ENCODE data around the gene CLDN1.

Gene CLDN1

GRCh38 chr3:190306513-190307163 lies 15.6 kb downstream of the CLDN1 start:
- no peaks in the 10 kb centered on the region for H3K79me2 ChIP-seq (ENCODE audit: insufficient read depth, low read length)
- no peaks in the 10 kb centered on the region for H3K4me1 ChIP-seq (ENCODE audit: insufficient read depth, low read length, severe bottlenecking)
- H4K20me1 ChIP-seq (ENCODE audit: insufficient read depth, low read length) = no peaks in the 10 kb centered on the region
- H3K4me2 ChIP-seq (ENCODE audit: low read length) = no peak overlapping the region
- no peaks in the 10 kb centered on the region for H3K36me3 ChIP-seq (ENCODE audit: insufficient read depth, low read length)
- H3K9me2 ChIP-seq (ENCODE audit: low read depth, low read length) = no peaks in the 10 kb centered on the region
- H3F3A ChIP-seq (ENCODE audit: insufficient read depth, low read length) = no peaks in the 10 kb centered on the region
- no peak for TF ChIP-seq CTCF (IDR thresholded peaks at IDR 0.05; ENCODE audit: low read length)
- no peak for TF ChIP-seq EZH2 (IDR thresholded peaks at IDR 0.05; ENCODE audit: borderline replicate concordance, low read length)
- no peak overlapping the region for H2AFZ ChIP-seq (ENCODE audit: low read length)
- no peaks in the 10 kb centered on the region for H3K27me3 ChIP-seq (ENCODE audit: insufficient read depth, low read length)
- H3K9ac ChIP-seq (ENCODE audit: low read length) = no peak overlapping the region
- no peak overlapping the region for H3K27ac ChIP-seq (ENCODE audit: low read depth, low read length, poor library complexity, severe bottlenecking)
- no peaks in the 10 kb centered on the region for H3K9me3 ChIP-seq (ENCODE audit: low read length)
- H3K4me3 ChIP-seq (ENCODE audit: low read depth, low read length, poor library complexity, severe bottlenecking) = no peak overlapping the region

- H2AFZ ChIP-seq (ENCODE audit: low read length) = no peak overlapping the region
- H3K27ac ChIP-seq (ENCODE audit: low read depth, low read length, poor library complexity, severe bottlenecking) = no peak overlapping the region
- no peak overlapping the region for H3K4me3 ChIP-seq (ENCODE audit: low read depth, low read length, poor library complexity, severe bottlenecking)
- no peak overlapping the region for H3K4me2 ChIP-seq (ENCODE audit: low read length)
- H3K27me3 ChIP-seq (ENCODE audit: insufficient read depth, low read length) = no peaks in the 10 kb centered on the region
- H3K9me3 ChIP-seq (ENCODE audit: low read length) = no peaks in the 10 kb centered on the region
- H3K79me2 ChIP-seq (ENCODE audit: insufficient read depth, low read length) = no peaks in the 10 kb centered on the region
- no peaks in the 10 kb centered on the region for H3K9me2 ChIP-seq (ENCODE audit: low read depth, low read length)
- H3K9ac ChIP-seq (ENCODE audit: low read length) = no peak overlapping the region
- H4K20me1 ChIP-seq (ENCODE audit: insufficient read depth, low read length) = no peaks in the 10 kb centered on the region
- no peaks in the 10 kb centered on the region for H3K36me3 ChIP-seq (ENCODE audit: insufficient read depth, low read length)
- H3F3A ChIP-seq (ENCODE audit: insufficient read depth, low read length) = no peaks in the 10 kb centered on the region
- H3K4me1 ChIP-seq (ENCODE audit: insufficient read depth, low read length, severe bottlenecking) = no peaks in the 10 kb centered on the region
- TF ChIP-seq CTCF (IDR thresholded peaks at IDR 0.05; ENCODE audit: low read length) (no peak), EZH2 (IDR thresholded peaks at IDR 0.05; ENCODE audit: borderline replicate concordance, low read length) (no peak)
These were observed 16.2 kb downstream of the CLDN1 start for GRCh38 chr3:190306026-190306425.

GRCh38 chr3:190305406-190305805 lies 16.8 kb downstream of the CLDN1 start:
- H3K4me2 ChIP-seq (ENCODE audit: low read length) = no peak overlapping the region
- no peak overlapping the region for H3K27ac ChIP-seq (ENCODE audit: low read depth, low read length, poor library complexity, severe bottlenecking)
- no peaks in the 10 kb centered on the region for H3K27me3 ChIP-seq (ENCODE audit: insufficient read depth, low read length)
- H3K9ac ChIP-seq (ENCODE audit: low read length) = no peak overlapping the region
- no peaks in the 10 kb centered on the region for H3F3A ChIP-seq (ENCODE audit: insufficient read depth, low read length)
- no peaks in the 10 kb centered on the region for H3K9me2 ChIP-seq (ENCODE audit: low read depth, low read length)
- no peaks in the 10 kb centered on the region for H4K20me1 ChIP-seq (ENCODE audit: insufficient read depth, low read length)
- TF ChIP-seq EZH2 (IDR thresholded peaks at IDR 0.05; ENCODE audit: borderline replicate concordance, low read length) (no peak), CTCF (IDR thresholded peaks at IDR 0.05; ENCODE audit: low read length) (no peak)
- H3K9me3 ChIP-seq (ENCODE audit: low read length) = no peaks in the 10 kb centered on the region
- H3K79me2 ChIP-seq (ENCODE audit: insufficient read depth, low read length) = no peaks in the 10 kb centered on the region
- H3K4me1 ChIP-seq (ENCODE audit: insufficient read depth, low read length, severe bottlenecking) = no peaks in the 10 kb centered on the region
- no peaks in the 10 kb centered on the region for H3K36me3 ChIP-seq (ENCODE audit: insufficient read depth, low read length)
- H2AFZ ChIP-seq (ENCODE audit: low read length) = no peak overlapping the region
- H3K4me3 ChIP-seq (ENCODE audit: low read depth, low read length, poor library complexity, severe bottlenecking) = no peak overlapping the region
